ENCODE results near the gene RNF150.

Gene RNF150

DNA sequence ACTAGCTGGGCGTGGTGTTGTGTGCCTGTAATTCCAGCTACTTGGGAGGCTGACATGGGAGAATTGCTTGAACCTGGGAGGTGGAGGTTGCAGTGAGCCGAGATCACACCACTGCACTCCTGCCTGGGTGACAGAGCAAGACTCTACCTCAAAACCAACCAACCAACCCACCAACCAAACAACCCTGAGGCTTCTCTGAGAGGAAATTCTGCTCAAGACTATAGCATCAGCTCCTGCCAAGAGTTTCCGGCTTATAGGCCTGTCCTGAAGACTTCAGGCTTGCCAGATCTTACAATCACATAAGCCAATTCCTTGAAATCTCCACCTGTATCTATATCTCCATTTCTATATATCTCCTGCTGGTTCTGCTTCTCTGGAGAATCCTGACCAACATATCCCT, 203.3 kb downstream of the RNF150 start:
- no peak for DNase-seq (ENCODE audit: low read depth in 1 of 2, low spot score in 1 of 2)

DNA sequence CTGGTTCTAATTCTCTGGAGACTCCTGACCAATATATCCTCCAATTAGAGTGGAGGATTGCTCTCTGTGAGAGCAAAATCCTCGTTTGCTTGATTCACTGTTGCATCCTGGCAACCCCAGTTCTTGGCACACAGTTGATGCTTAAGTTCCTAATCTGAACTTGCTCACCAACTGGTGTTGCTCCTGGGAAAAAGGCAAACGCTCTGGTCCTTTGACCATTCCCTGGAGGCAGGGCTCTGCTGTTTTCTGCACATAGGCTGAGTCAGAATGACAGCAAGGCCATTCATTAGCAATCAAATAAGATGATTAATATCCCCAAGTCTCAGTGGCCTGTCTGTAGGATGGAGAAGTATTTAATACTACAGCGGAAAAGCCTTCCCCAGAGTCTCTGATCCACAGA, 204.4 kb downstream of the RNF150 start:
- no peak for DNase-seq (ENCODE audit: low read depth in 1 of 2, low spot score in 1 of 2)

GRCh38 chr4:140926672-140927071, 206.6 kb downstream of the RNF150 start:
- no peak for DNase-seq (ENCODE audit: low read depth in 1 of 2, low spot score in 1 of 2)

- DNase-seq (ENCODE audit: low read depth in 1 of 2, low spot score in 1 of 2): no peak
Observed at GRCh38 chr4:140925417-140925816, 207.9 kb downstream of the RNF150 start.

GRCh38 chr4:140924761-140925392, 208.4 kb downstream of the RNF150 start:
- DNase-seq (ENCODE audit: low read depth in 1 of 2, low spot score in 1 of 2): no peak

- no peak for DNase-seq (ENCODE audit: low read depth in 1 of 2, low spot score in 1 of 2)
Observed at GRCh38 chr4:140906993-140907962, 226.0 kb downstream of the RNF150 start.

- DNase-seq (ENCODE audit: low read depth in 1 of 2, low spot score in 1 of 2): no peak
Observed at GRCh38 chr4:140904904-140905303, 228.4 kb downstream of the RNF150 start.

DNA sequence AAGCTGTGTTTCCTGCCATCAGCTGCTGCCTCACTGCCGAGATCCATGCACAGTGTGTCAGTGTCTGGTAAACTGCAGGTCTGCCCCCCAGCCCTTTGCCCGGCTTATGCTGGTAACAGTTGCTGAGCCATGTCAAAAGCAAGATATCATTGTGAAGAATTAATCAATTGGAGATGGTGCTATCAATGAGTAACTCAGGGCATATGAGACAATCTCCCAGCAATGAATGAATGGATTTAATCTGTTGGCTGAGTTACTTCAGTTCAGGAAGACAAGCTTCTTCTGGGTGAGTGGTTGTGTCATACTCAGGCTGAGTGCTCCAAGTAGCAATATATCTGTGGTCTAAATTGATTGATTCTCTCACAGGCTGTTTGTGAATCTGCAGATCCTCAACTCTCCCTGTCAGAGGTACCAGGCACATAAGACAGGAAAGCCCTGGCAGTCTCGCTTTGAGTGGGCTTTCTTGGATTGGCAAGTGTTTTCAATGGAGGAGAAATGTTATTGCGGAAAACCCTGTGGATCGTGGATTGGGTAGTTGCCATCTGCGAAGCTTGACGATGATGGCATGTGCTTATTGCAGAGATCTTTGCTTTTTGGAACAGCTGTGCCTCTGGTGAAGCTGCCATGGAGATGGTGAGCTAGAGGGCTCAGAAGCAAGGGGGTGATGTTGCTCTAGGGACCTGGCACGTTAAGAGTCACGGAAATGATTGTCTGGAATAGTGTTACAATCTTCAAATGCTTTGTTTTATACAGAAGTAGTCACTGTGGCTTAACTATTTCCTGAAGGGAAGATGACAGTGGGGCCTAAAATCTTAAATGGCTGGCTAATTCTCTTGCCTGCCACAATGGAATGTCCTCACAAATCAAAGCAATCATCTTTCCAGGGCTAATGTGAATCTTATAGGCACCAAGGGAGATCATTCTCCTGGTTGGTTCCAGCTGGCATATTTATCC, 229.5 kb downstream of the RNF150 start:
- no peak for DNase-seq (ENCODE audit: low read depth in 1 of 2, low spot score in 1 of 2)

GRCh38 chr4:140901736-140902336, 231.4 kb downstream of the RNF150 start:
- DNase-seq (ENCODE audit: low read depth in 1 of 2, low spot score in 1 of 2): no peak

- DNase-seq (ENCODE audit: low read depth in 1 of 2, low spot score in 1 of 2): no peak
Observed at GRCh38 chr4:140893939-140894338, 239.3 kb downstream of the RNF150 start.

GRCh38 chr4:140888054-140888453, 245.2 kb downstream of the RNF150 start:
- no peak for DNase-seq (ENCODE audit: low read depth in 1 of 2, low spot score in 1 of 2)

DNA sequence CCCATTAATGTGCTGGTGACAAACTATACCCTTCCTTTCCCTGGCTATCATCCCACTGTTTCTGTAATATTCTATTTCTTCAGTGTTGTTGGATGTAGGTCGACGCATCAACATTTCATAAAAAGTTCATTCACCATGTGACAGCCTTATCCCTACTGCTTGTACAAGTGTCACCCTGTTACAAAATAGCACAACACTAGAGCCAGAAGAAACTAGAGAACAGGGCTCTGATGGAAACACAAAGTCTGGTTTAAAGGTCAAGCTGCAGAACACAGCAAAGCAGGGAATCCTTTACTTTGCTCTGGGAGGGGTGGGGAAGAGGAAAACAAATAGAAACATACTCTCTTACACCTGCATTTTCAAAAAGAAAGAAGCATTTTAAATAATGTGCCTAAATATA, 245.8 kb downstream of the RNF150 start:
- DNase-seq (ENCODE audit: low read depth in 1 of 2, low spot score in 1 of 2): no peak

DNA sequence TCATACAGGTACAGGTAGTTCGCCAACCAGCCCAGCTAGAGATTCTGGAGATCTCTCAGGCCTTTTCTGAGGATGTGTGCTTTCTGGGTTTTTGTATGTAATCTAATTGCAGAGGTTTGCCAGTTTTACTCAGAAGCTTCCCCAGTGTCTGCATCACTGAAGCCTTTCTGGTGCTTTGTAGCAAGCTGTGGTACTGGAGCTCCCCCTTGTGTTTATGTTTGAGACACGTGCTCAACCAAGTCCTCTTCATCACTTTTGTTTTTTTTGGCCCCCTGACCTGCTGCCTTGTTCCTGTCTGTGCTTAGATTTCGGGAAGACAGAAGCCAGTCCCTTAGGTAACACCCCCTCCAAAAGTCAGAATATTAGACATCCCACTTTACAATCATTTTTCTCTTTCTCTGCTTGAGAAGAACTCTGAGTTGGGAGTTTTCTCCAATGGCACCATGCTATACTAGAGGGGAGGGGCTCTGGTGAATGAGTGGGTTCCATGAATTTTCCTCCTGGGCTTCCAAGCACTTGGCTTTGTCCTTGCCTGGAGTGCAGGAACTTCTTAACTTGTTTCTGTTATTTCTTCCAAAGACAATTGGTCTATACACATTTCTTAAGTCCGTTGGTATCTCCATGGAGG, 248.7 kb downstream of the RNF150 start:
- DNase-seq (ENCODE audit: low read depth in 1 of 2, low spot score in 1 of 2): no peak

DNA sequence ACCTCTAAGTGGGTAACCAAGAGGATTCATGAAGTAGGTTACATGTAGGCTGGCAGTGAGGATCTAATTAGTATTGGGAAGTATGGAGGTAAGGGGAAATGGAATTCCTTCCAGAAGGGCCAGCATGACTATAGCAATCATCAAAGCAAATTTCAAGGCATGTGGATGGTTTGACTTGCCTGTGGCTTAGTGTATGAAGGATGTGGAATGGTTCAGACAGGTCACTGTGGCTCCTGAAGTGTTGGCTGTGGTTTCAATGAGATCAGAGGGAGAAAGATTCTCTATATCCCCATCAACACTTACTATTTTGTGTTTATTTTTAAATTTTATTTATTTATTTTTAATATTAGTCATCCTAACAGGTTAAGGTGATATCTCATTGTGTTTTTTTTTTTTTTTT, 255.5 kb downstream of the RNF150 start:
- DNase-seq (ENCODE audit: low read depth in 1 of 2, low spot score in 1 of 2): no peak

DNA sequence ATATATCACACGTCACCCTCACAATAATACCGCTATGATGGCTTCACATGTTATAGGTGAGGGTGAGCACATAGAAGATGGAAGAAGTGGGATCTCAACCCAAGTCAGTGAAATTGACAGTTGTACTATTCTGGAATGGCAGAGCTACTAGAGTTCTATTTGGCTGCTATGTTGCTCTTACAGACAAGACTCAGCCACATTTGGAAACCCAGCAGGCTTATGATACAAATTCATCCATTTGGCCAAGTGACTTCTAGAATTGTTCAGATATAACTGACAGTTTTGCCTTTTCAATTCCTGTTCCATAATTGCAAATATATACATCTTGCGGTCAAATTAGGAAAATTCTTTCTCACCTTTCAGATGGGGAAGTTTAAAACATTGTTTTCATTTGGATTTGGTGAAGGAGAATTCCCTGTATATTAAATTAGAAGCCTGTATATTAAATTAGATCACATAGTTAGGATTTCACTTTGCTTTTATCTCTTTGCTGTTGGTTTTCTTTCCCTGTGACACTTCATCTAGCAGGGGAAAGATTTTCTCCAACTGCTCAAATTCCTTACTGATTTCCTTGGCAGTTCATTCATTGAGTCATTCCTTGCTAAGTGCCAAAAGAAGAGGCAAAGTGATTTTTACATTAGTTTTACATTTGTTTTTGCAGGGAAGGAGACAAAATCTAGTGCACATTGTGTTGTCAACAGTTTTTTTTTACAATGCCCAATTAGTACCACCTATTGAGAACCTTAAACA, 256.5 kb downstream of the RNF150 start:
- no peak for DNase-seq (ENCODE audit: low read depth in 1 of 2, low spot score in 1 of 2)

- DNase-seq (ENCODE audit: low read depth in 1 of 2, low spot score in 1 of 2): no peak
Observed at GRCh38 chr4:140875746-140876452, 257.4 kb downstream of the RNF150 start.

DNA sequence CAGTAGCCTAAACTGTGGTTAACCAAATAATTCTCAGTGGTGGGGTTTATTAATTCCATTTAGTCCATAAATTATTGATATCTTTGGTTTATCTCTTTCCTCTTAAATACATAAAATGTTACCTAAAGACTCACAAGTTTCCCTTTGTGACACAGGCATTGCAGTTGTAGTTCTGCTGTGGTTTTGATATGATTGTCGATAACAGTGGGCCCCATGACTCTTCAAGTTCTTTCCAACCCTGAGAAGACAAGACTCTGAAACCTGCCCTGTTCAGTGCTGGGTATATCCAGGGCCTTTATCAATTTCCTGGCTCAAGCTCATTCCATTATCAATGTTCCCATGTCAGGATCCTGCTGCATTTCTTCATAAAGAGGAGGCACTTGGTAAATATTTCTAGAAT, 259.2 kb downstream of the RNF150 start:
- no peak for DNase-seq (ENCODE audit: low read depth in 1 of 2, low spot score in 1 of 2)

DNA sequence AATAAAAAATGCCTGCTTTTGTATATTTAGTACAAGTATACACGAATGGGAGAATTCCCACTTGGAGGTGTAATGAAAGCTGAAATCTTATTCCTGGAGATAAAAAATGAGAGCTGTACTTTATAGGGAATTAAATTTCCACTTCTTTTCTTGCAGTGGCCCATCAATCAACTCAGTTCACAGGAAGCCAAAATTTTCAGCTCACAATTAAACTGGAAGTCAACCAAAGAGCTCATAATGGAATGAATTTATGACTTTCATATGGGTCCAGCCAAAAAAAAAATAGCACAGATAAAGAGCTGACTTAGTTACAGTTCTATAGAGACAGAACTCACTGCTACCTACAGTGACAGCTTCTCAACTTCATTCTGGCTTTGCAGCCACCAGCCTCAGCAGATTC, 261.9 kb downstream of the RNF150 start:
- DNase-seq (ENCODE audit: low read depth in 1 of 2, low spot score in 1 of 2): no peak

- no peak for DNase-seq (ENCODE audit: low read depth in 1 of 2, low spot score in 1 of 2)
Observed at GRCh38 chr4:140870427-140870826, 262.8 kb downstream of the RNF150 start.

Measured in activated CD4-positive, alpha-beta T cell treated with anti-CD3 and anti-CD28 coated beads, Interleukin-2, amount 50 U/mL, for 24 hours (primary cell).